ENCODE measurements around the gene SEC23A.

GRCh38 chr14:39038542-39038941 is 64.5 kb downstream of the SEC23A start:
- TF ChIP-seq CTCF (IDR thresholded peaks at IDR 0.05) (no peak), POLR2A (IDR thresholded peaks at IDR 0.05) (no peak)
